Stimulated activated naive CD8-positive, alpha-beta T cell treated with anti-CD3 and anti-CD28 coated beads, Interleukin-15, Interleukin-2, amounts not matched to agents 100 ng/mL and 50 ng/mL, for 24 hours (primary cell): Measurements from ENCODE around the gene PATJ.

Source experiments
- H3K27ac Mint-ChIP-seq: one replicate; pipeline ENCODE4 v1.8.0; 2021; ENCODE audit warnings: mild to moderate bottlenecking, mixed read lengths
- H3K27me3 Mint-ChIP-seq: one replicate; pipeline ENCODE4 v1.8.0; 2021; ENCODE audit warnings: mixed read lengths
- H3K36me3 Mint-ChIP-seq: one replicate; pipeline ENCODE4 v1.8.0; 2021; ENCODE audit warnings: low read depth, mixed read lengths
- H3K4me1 Mint-ChIP-seq: one replicate; pipeline ENCODE4 v1.8.0; 2021; ENCODE audit warnings: low read depth, mixed read lengths
- H3K4me3 Mint-ChIP-seq: one replicate; pipeline ENCODE4 v1.8.0; 2021; ENCODE audit warnings: mild to moderate bottlenecking, mixed read lengths
- H3K9me3 Mint-ChIP-seq: one replicate; pipeline ENCODE4 v1.8.0; 2021; ENCODE audit warnings: mixed read lengths

The PATJ gene

GRCh38 chr1:62090016-62090415 lies 347.7 kb downstream of the PATJ start:
- Mint-ChIP-seq H3K4me3 (no peak overlapping the region), H3K27me3 (no peaks in the 10 kb centered on the region), H3K27ac (no peak overlapping the region), H3K4me1 (no peaks in the 10 kb centered on the region), H3K9me3 (no peaks in the 10 kb centered on the region), H3K36me3 (no peaks in the 10 kb centered on the region)

DNA sequence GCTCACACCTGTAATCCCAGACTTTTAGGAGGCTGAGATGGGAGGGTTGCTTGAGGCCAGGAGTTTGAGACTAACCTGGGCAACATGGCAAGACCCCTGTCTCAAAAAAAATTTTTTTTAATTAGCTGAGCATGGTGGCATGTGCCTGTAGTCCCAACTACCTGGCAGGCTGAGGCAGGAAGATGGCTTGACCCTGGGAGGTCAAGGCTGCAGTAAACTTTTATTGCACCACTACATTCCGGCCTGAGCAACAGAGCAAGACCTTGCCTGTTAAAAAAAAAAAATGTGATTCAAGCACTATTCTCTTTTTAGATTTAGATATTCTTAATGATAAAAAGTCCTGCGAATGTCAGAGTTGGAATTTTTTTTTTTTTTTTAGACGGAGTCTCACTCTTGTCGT lies 349.8 kb downstream of the PATJ start:
- no peaks in the 10 kb centered on the region for H3K4me1 Mint-ChIP-seq
- H3K27me3 Mint-ChIP-seq: no peaks in the 10 kb centered on the region
- no peak overlapping the region for H3K4me3 Mint-ChIP-seq
- peaks cover 10% of the 10 kb centered on the region for H3K36me3 Mint-ChIP-seq
- H3K27ac Mint-ChIP-seq: no peak overlapping the region
- peaks cover 4% of the 10 kb centered on the region for H3K9me3 Mint-ChIP-seq

DNA sequence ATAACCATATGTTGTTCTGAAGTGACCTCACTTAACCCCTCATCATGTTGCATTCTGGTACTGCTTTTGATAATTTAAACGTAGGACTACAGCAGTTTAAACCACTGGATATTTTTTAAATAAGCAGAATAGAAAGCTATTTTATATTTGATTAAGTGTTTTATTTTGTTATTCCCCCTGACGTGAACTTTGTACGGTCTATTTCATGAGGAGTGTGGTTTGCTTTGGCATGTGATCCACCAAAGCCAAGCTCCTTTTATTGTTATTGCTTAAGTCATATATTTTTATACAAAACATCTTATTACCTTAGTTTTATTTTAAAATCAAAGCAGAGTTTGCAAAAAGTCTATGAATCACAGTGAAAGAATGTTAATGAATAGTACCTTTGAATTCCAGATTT lies 351.0 kb downstream of the PATJ start:
- H3K27ac Mint-ChIP-seq: no peak overlapping the region
- H3K9me3 Mint-ChIP-seq: peaks cover 4% of the 10 kb centered on the region
- no peaks in the 10 kb centered on the region for H3K27me3 Mint-ChIP-seq
- H3K4me1 Mint-ChIP-seq: no peaks in the 10 kb centered on the region
- H3K36me3 Mint-ChIP-seq: peaks cover 13% of the 10 kb centered on the region
- no peak overlapping the region for H3K4me3 Mint-ChIP-seq

DNA sequence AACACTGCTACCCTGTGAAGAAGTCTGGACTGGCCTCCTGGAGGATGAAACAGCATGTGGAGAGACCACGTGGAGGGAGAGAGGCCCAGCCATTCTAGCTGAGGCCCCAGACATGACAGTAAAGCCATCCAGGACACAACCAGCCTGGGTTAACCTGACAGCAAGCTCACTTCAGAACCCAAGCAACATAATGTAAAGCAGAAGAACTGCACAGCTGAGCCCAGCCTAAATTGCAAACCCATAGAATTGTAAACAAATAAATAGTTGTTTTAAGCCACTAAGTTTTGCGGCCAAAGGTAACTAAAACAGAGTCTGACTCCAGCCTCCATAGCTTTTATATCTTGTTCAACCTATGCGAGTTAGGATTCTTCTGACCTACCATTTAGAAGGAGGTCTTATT lies 355.2 kb downstream of the PATJ start:
- H3K9me3 Mint-ChIP-seq: peaks cover 10% of the 10 kb centered on the region

GRCh38 chr1:62100442-62100841 lies 358.2 kb downstream of the PATJ start:
- Mint-ChIP-seq H3K4me1 (no peaks in the 10 kb centered on the region), H3K27ac (no peak overlapping the region), H3K4me3 (no peak overlapping the region), H3K27me3 (no peaks in the 10 kb centered on the region), H3K36me3 (peaks cover 26% of the 10 kb centered on the region), H3K9me3 (peaks cover 10% of the 10 kb centered on the region)

More for the DNA sequence above, 355.2 kb downstream of the PATJ start:
- Mint-ChIP-seq H3K27me3 (no peaks in the 10 kb centered on the region), H3K27ac (no peak overlapping the region), H3K36me3 (peaks cover 26% of the 10 kb centered on the region), H3K4me3 (no peak overlapping the region), H3K4me1 (no peaks in the 10 kb centered on the region)

GRCh38 chr1:62103846-62104245 lies 361.6 kb downstream of the PATJ start:
- Mint-ChIP-seq H3K36me3 (peaks cover 14% of the 10 kb centered on the region), H3K27ac (no peak overlapping the region), H3K4me3 (no peak overlapping the region), H3K27me3 (no peaks in the 10 kb centered on the region), H3K9me3 (peaks cover 6% of the 10 kb centered on the region), H3K4me1 (no peaks in the 10 kb centered on the region)

- no peaks in the 10 kb centered on the region for H3K27me3 Mint-ChIP-seq
These were observed 365.6 kb downstream of the PATJ start for GRCh38 chr1:62107923-62108322.

DNA sequence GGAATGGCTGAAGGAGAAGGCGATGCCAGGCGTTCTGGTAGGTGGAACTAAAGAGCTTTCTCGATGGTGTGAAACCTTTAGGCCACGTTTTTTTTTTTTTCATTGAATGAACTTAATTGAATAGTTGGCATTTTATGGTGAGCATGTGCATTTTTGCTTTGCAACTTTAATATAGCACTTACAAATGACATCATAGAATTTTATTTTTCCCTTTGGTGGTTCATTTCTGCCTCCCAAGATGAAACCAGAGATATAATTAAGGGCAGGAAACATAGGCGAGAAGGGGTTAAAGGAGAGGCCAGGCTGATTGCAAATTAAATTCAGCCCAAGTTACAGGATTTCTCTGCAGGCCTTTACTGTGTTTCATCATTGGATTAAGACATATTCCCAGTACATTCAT lies 366.8 kb downstream of the PATJ start:
- H3K4me3 Mint-ChIP-seq: no peak overlapping the region
- no peaks in the 10 kb centered on the region for H3K9me3 Mint-ChIP-seq
- no peaks in the 10 kb centered on the region for H3K4me1 Mint-ChIP-seq
- no peaks in the 10 kb centered on the region for H3K27me3 Mint-ChIP-seq
- no peak overlapping the region for H3K27ac Mint-ChIP-seq
- H3K36me3 Mint-ChIP-seq: peaks cover 4% of the 10 kb centered on the region

More at GRCh38 chr1:62107923-62108322, 365.6 kb downstream of the PATJ start:
- Mint-ChIP-seq H3K27ac (no peak overlapping the region), H3K4me1 (no peaks in the 10 kb centered on the region), H3K9me3 (no peaks in the 10 kb centered on the region), H3K36me3 (peaks cover 4% of the 10 kb centered on the region), H3K4me3 (no peak overlapping the region)

DNA sequence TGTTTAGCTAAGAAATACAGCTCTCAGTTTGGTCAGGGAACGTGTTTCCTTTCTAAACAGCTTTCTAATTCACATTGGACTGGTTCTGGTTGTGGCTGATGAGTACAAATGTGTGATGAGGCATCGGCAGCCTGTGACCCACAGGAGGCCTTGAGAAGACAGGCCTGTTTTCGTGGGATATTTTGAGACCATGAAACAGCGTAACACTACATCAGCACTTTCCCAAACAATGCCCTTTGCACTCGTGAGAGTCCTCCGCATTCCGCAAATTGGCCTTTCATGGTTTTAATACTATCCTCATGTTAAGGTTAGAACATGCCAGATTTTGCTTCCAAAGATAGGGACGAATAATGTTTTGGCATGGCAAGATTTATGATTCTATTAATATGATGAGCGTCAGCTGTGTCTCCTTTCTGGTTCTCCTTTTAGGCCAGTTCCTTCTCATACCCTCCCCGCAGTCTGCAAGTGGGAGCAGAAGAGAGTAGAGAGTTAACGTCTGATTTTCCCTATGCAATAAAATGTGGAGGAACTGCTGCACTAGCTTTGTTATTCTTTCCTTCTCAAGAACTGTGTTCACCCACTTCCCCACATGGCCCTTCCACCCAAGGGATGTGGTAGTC lies 368.0 kb downstream of the PATJ start:
- H3K27me3 Mint-ChIP-seq: no peaks in the 10 kb centered on the region
- no peak overlapping the region for H3K4me3 Mint-ChIP-seq
- H3K36me3 Mint-ChIP-seq: peaks cover 4% of the 10 kb centered on the region
- H3K9me3 Mint-ChIP-seq: no peaks in the 10 kb centered on the region
- no peaks in the 10 kb centered on the region for H3K4me1 Mint-ChIP-seq
- no peak overlapping the region for H3K27ac Mint-ChIP-seq

GRCh38 chr1:62111084-62111483 lies 368.8 kb downstream of the PATJ start:
- Mint-ChIP-seq H3K9me3 (no peaks in the 10 kb centered on the region), H3K4me3 (no peak overlapping the region), H3K27ac (no peak overlapping the region), H3K4me1 (no peaks in the 10 kb centered on the region), H3K36me3 (peaks cover 4% of the 10 kb centered on the region), H3K27me3 (no peaks in the 10 kb centered on the region)

GRCh38 chr1:62113507-62113906 lies 371.2 kb downstream of the PATJ start:
- H3K4me1 Mint-ChIP-seq: no peaks in the 10 kb centered on the region
- peaks cover 8% of the 10 kb centered on the region for H3K36me3 Mint-ChIP-seq
- no peaks in the 10 kb centered on the region for H3K27me3 Mint-ChIP-seq
- H3K9me3 Mint-ChIP-seq: no peaks in the 10 kb centered on the region
- no peak overlapping the region for H3K4me3 Mint-ChIP-seq
- no peak overlapping the region for H3K27ac Mint-ChIP-seq

- peaks cover 4% of the 10 kb centered on the region for H3K36me3 Mint-ChIP-seq
- no peaks in the 10 kb centered on the region for H3K4me1 Mint-ChIP-seq
- no peak overlapping the region for H3K27ac Mint-ChIP-seq
- no peaks in the 10 kb centered on the region for H3K9me3 Mint-ChIP-seq
- H3K4me3 Mint-ChIP-seq: no peak overlapping the region
- no peaks in the 10 kb centered on the region for H3K27me3 Mint-ChIP-seq
These were observed 374.9 kb downstream of the PATJ start for GRCh38 chr1:62117018-62117750.

GRCh38 chr1:62126579-62127290 lies 384.5 kb downstream of the PATJ start:
- H3K36me3 Mint-ChIP-seq: no peaks in the 10 kb centered on the region
- H3K27ac Mint-ChIP-seq: no peak overlapping the region
- no peaks in the 10 kb centered on the region for H3K27me3 Mint-ChIP-seq
- no peaks in the 10 kb centered on the region for H3K4me1 Mint-ChIP-seq
- no peak overlapping the region for H3K4me3 Mint-ChIP-seq
- no peaks in the 10 kb centered on the region for H3K9me3 Mint-ChIP-seq

- Mint-ChIP-seq H3K27ac (no peak overlapping the region), H3K36me3 (no peaks in the 10 kb centered on the region), H3K4me1 (no peaks in the 10 kb centered on the region), H3K9me3 (no peaks in the 10 kb centered on the region), H3K4me3 (no peak overlapping the region), H3K27me3 (no peaks in the 10 kb centered on the region)
These were observed 386.5 kb downstream of the PATJ start for GRCh38 chr1:62128745-62129144.

DNA sequence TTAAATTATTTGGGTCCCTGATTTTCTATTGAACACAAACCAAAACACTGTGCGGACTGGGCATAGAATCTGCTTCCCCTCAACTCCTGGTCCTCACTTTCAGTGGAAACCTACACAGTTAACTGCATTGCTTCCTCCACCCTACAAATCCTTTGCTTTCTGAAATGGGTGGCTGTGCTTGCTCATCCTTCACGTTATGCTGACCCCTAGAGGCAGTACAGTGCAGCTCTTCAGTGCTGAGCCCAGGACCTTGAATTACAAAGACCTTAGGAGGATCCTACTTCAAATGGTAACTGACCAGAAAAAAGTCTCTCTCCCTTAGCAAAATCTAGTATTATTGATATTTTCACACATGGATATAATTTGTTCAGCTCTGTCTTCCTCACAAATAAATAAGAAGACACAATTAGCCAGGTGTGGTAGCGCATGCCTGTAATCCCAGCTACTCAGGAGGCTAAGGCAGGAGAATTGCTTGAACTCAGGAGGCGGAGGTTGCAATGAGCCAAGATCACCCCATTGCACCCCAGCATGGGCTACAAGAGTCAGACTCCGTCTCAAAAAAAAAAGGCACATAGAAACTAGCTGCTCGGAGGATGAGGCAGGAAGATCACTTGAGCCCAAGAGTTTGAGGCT lies 388.9 kb downstream of the PATJ start:
- no peaks in the 10 kb centered on the region for H3K36me3 Mint-ChIP-seq
- H3K27ac Mint-ChIP-seq: no peak overlapping the region
- H3K27me3 Mint-ChIP-seq: no peaks in the 10 kb centered on the region
- H3K4me1 Mint-ChIP-seq: no peaks in the 10 kb centered on the region
- no peaks in the 10 kb centered on the region for H3K9me3 Mint-ChIP-seq
- no peak overlapping the region for H3K4me3 Mint-ChIP-seq
